Adrenal gland (tissue), 5 donors: ENCODE data around the gene ZNF366.

ENCODE experiments used
- CTCF ChIP-seq, 6 experiments: fragments of 450-650 bp in 4 of 6; fragments of 200-600 bp in 2 of 6; sonication (generic) in 1 of 6; IDR thresholded peaks; 1 replicate in 5 of 6; 2 replicates in 1 of 6; pipeline versions ENCODE4 v1.5.1 to v1.8.0; 2016 to 2021; ENCODE audit warnings: antibody characterized with exemption in 6 of 6, mild to moderate bottlenecking in 2 of 6, moderate library complexity in 1 of 6
- POLR2A ChIP-seq, 2 donors: fragments of 450-650 bp; IDR thresholded peaks; one replicate each; pipeline ENCODE4 v1.6.1; 2017; ENCODE audit warnings: antibody characterized with exemption in 2 of 2, mild to moderate bottlenecking in 2 of 2, moderate library complexity in 1 of 2
- donor health status: DM: no; HTN: no; CAD: no.

- no peak for TF ChIP-seq CTCF (IDR thresholded peaks at IDR 0.05)
- TF ChIP-seq POLR2A (IDR thresholded peaks at IDR 0.05), result no peak
Observed at GRCh38 chr5:72470826-72471225, 36.4 kb downstream of the ZNF366 start.
